Middle frontal gyrus (tissue), 1 donor: ENCODE data around the gene AGPAT1.
"Not testable (repeated sequence)": the region's sequence is repeated elsewhere in the genome, so short reads cannot be mapped to it uniquely, and the experiment has no call there.

Experiments
- DNase-seq: peaks from one replicate; pipeline ENCODE4 v3.0.0-alpha.2; 2015; ENCODE audit warnings: low spot score; ENCODE audit errors: extremely low spot score

AGPAT1 gene

GRCh38 chr6:32186151-32186840 is 10.4 kb upstream of the AGPAT1 start:
- not testable (repeated sequence) for DNase-seq

- DNase-seq, result not testable (repeated sequence)
These were observed 9.8 kb upstream of the AGPAT1 start for GRCh38 chr6:32185681-32186131.

- no peak for DNase-seq
These were observed 8.3 kb upstream of the AGPAT1 start, which contains the start of gene AGER for GRCh38 chr6:32184084-32184640. TSS of gene AGER (minus strand) at chr6:32184253. CDS start at chr6:32184222, 31 bp downstream.

- DNase-seq, result no peak
These were observed 7.7 kb upstream of the AGPAT1 start for GRCh38 chr6:32183483-32184083.

- no peak for DNase-seq
These were observed 7.1 kb upstream of the AGPAT1 start for GRCh38 chr6:32183030-32183429.

- no peak for DNase-seq
These were observed 6.7 kb upstream of the AGPAT1 start for GRCh38 chr6:32182555-32182981.

- DNase-seq, result no peak
These were observed 6.1 kb upstream of the AGPAT1 start for GRCh38 chr6:32181915-32182529.

- DNase-seq, result no peak
These were observed 5.3 kb upstream of the AGPAT1 start for GRCh38 chr6:32181148-32181702.

- no peak for DNase-seq
These were observed 4.0 kb upstream of the AGPAT1 start for GRCh38 chr6:32179766-32180405.

GRCh38 chr6:32178547-32179440 is 2.9 kb upstream of the AGPAT1 start:
- no peak for DNase-seq

- peak; percentile 99 for DNase-seq
These were observed 2.1 kb upstream of the AGPAT1 start, which contains the start of gene RNF5 for GRCh38 chr6:32177788-32178546. TSS of gene RNF5 (plus strand) at chr6:32178405. CDS start at chr6:32178512, 107 bp downstream.

- no peak for DNase-seq
These were observed 1.4 kb upstream of the AGPAT1 start for GRCh38 chr6:32177183-32177787.

- DNase-seq, result no peak
These were observed 745 bp upstream of the AGPAT1 start for GRCh38 chr6:32176476-32177182.

- DNase-seq, result no peak
These were observed 568 bp downstream of the AGPAT1 start for GRCh38 chr6:32175322-32175710.

- DNase-seq, result no peak
These were observed 1.5 kb downstream of the AGPAT1 start for GRCh38 chr6:32174416-32174815.

- no peak for DNase-seq
These were observed 2.7 kb downstream of the AGPAT1 start for GRCh38 chr6:32173051-32173727.

GRCh38 chr6:32171234-32171633 is 4.7 kb downstream of the AGPAT1 start:
- no peak for DNase-seq

- no peak for DNase-seq
These were observed 5.6 kb downstream of the AGPAT1 start for GRCh38 chr6:32170294-32170693.
